HepG2 (cell line): ENCODE measurements around the gene TAF4B. TPM values are rescaled to one million over a fixed set of nuclear protein-coding genes. Genes with fewer than 3 reads are reported as not detected.
A peak's percentile ranks its signal among the peaks of the same experiment; 100 is the strongest.

ENCODE experiments used
- GATAD1 ChIP-seq: IDR thresholded peaks from 2 replicates; pipeline ENCODE4 v1.6.1; 2016; ENCODE audit warnings: missing genetic modification reagents, missing compliant biosample characterization
- HMGXB3 ChIP-seq: sonication (generic); formaldehyde crosslinking; IDR thresholded peaks from 2 replicates; pipeline ENCODE4 v1.4.0; 2020; ENCODE audit warnings: missing genetic modification reagents, borderline replicate concordance
- KDM5B ChIP-seq: sonication (generic); formaldehyde crosslinking; IDR thresholded peaks from 2 replicates; pipeline ENCODE4 v1.4.0; 2020; ENCODE audit warnings: missing genetic modification reagents, mild to moderate bottlenecking, borderline replicate concordance
- KMT2B ChIP-seq: IDR thresholded peaks from 2 replicates; pipeline ENCODE4 v1.6.1; 2016; ENCODE audit warnings: missing genetic modification reagents, missing compliant biosample characterization
- MXD4 ChIP-seq: IDR thresholded peaks from 2 replicates; pipeline ENCODE4 v1.6.1; 2016; ENCODE audit warnings: mild to moderate bottlenecking, missing biosample characterization, missing genetic modification reagents
- SAP130 ChIP-seq: IDR thresholded peaks from 2 replicates; pipeline ENCODE4 v1.6.1; 2016; ENCODE audit warnings: low read depth
- SP140L ChIP-seq: sonication (generic); formaldehyde crosslinking; IDR thresholded peaks from 2 replicates; pipeline ENCODE4 v1.4.0; 2020; ENCODE audit warnings: missing genetic modification reagents, borderline replicate concordance
- ZHX2 ChIP-seq, 2 experiments: sonication (generic) in 1 of 2; formaldehyde crosslinking in 1 of 2; IDR thresholded peaks; 2 replicates each; pipeline versions ENCODE4 v1.6.1 to v1.9.0; 2014 to 2022; ENCODE audit warnings: antibody characterized with exemption in 1 of 2, borderline replicate concordance in 1 of 2, inconsistent platforms in 1 of 2, low read depth in 1 of 2, missing genetic modification reagents in 1 of 2
- ZMYM4 ChIP-seq: sonication (generic); formaldehyde crosslinking; IDR thresholded peaks from 2 replicates; pipeline ENCODE4 v1.8.1; 2023; ENCODE audit warnings: mild to moderate bottlenecking, missing genetic modification reagents
- ZNF280D ChIP-seq: sonication (generic); formaldehyde crosslinking; IDR thresholded peaks from 2 replicates; pipeline ENCODE4 v1.5.1; 2020; ENCODE audit warnings: mild to moderate bottlenecking, missing genetic modification reagents
- ZNF337 ChIP-seq: sonication (generic); formaldehyde crosslinking; IDR thresholded peaks from 2 replicates; pipeline ENCODE4 v1.5.1; 2020; ENCODE audit warnings: missing genetic modification reagents, low read depth, mild to moderate bottlenecking, borderline replicate concordance
- ZNF34 ChIP-seq: sonication (generic); formaldehyde crosslinking; IDR thresholded peaks from 2 replicates; pipeline ENCODE4 v1.4.0; 2020; ENCODE audit warnings: mild to moderate bottlenecking, missing genetic modification reagents, borderline replicate concordance
- ZNF354B ChIP-seq: sonication (generic); formaldehyde crosslinking; IDR thresholded peaks from 2 replicates; pipeline ENCODE4 v1.8.0; 2022; ENCODE audit warnings: mild to moderate bottlenecking, missing genetic modification reagents
- ZNF577 ChIP-seq: sonication (generic); formaldehyde crosslinking; IDR thresholded peaks from 2 replicates; pipeline ENCODE4 v1.4.0; 2020; ENCODE audit warnings: mild to moderate bottlenecking, low read depth, missing genetic modification reagents, borderline replicate concordance
- polyA plus RNA-seq, 8 experiments: library from polyadenylated mRNA; depleted of rRNA in 3 of 8; stranded (reverse) in 7 of 8; unstranded in 1 of 8; fragments of >200 nt; fragmentation: Illumina TruSeq in 4 of 8; extraction: Trizol in 4 of 8; gene quantifications; 2 replicates each; pipeline versions ENCODE4 v1.2.1 to v1.2.3, GENCODE V29; 2011 to 2016; ENCODE audit warnings: low read depth in 4 of 8, missing spikeins in 1 of 8, mixed read lengths in 1 of 8; ENCODE audit not compliant: insufficient read depth in 1 of 8
- total RNA-seq, 5 experiments: library from RNA; depleted of rRNA; stranded (reverse); fragments of >200 nt; fragmentation: Illumina TruSeq; extraction: Trizol; gene quantifications; 2 replicates each; pipeline ENCODE4 v1.2.3, GENCODE V29; 2016; ENCODE audit warnings: low read depth in 1 of 5

The TAF4B gene
- total and polyA plus RNA-seq, 2 of the 13 experiments (the other 11 are each of a cell fraction or from before 2014, with no cell fraction given) = 2.2 to 3.8 TPM

- TF ChIP-seq ZHX2 (IDR thresholded peaks at IDR 0.05; ENCODE audit: low read depth) (0 out of 2 replicates have a peak, but pooled peaks have one; percentile 46), ZHX2 (CRISPR knock-in tag; IDR thresholded peaks at IDR 0.05; ENCODE audit: borderline replicate concordance) (no peak), KMT2B (peak; percentile 41; the same call in 1 of the 2 replicates), MXD4 (0 out of 2 replicates have a peak, but pooled peaks have one; percentile 47), GATAD1 (CRISPR knock-in tag) (0 out of 2 replicates have a peak, but pooled peaks have one; percentile 36), ZMYM4 (CRISPR knock-in tag) (peak; percentile 70), ZNF354B (CRISPR knock-in tag) (no peak), ZNF577 (no peak), ZNF34 (CRISPR knock-in tag) (no peak), ZNF280D (no peak), HMGXB3 (0 out of 2 replicates have a peak, but pooled peaks have one; percentile 34), KDM5B (CRISPR knock-in tag) (peak; percentile 78; the same call in 1 of the 2 replicates), ZNF337 (no peak), SAP130 (CRISPR knock-in tag) (peak; percentile 36; the same call in 1 of the 2 replicates), SP140L (CRISPR knock-in tag) (no peak)
These were observed at the start of gene TAF4B (continued) for GRCh38 chr18:26226229-26227050.
